Hematopoietic multipotent progenitor cell treated with erythropoietin and hydrocortisone succinate and interleukin-3 and kit ligand, for 6 days (in vitro differentiated cells): ENCODE results near the gene GPR15.

Experiments
- DNase-seq: peaks from one replicate; pipeline ENCODE4 v3.0.0-alpha.2; 2015

The GPR15 gene

GRCh38 chr3:98532275-98532637 lies 478 bp downstream of the GPR15 start:
- no peak for DNase-seq

DNA sequence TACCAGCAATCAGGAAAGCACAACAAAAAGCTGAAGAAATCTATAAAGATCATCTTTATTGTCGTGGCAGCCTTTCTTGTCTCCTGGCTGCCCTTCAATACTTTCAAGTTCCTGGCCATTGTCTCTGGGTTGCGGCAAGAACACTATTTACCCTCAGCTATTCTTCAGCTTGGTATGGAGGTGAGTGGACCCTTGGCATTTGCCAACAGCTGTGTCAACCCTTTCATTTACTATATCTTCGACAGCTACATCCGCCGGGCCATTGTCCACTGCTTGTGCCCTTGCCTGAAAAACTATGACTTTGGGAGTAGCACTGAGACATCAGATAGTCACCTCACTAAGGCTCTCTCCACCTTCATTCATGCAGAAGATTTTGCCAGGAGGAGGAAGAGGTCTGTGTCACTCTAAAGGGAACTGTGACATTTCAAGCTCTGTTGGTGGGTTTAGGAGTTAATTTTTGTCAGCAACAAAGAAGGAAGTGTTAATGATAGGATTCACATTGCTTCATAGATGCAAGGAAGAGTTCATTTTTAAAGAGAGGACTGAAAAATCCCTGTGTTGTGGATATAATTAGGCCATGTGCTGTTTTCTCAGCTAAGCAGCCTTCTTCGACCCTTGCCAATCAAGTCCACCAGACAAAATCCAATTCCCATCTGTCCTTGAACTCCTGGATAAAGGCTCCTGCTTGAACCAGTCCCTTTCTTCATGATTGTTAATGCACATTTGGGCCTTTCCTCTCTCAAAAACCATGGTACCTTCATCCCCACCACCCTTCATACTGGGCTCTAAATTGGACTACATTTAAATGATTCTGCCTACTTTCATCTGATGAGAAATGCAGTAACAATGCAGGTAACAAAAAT lies 1.2 kb downstream of the GPR15 start:
- DNase-seq = no peak

DNA sequence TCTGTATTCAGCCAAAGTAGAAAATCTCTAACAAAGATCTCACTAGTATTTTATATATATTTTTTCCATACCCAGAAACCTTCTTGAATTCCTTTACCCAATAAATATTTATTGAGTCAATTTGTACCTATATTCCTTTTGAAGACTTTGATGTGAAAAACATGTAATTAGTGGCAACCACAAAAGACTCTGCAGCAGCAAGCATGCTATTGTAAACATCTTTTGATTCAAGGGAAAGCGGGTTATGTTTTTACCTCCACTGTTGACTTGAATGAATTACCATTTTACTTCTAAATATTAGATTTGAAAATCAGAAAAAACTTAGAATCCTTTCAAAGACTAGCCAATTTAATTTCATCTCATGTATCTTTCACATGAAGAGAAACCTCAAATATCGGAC lies 2.4 kb downstream of the GPR15 start:
- no peak for DNase-seq

DNA sequence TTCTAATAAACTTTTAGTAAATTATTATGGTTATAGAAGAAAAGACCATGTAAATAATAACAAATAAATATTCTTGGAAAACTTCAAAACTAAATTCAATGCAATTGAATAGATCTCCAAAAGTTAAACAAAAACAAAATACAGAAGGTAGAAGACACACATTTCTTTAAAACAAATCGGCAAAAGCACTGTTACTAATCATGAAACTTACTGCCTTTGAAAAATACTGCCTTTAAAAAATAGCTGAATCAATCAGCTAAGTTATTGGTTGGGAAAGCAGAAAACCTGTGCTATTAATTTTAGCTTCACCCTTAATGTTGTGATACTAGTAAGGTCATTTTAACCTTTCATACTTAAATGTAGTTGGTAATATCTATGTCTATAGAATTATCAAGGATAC lies 3.0 kb downstream of the GPR15 start:
- DNase-seq = no peak

DNA sequence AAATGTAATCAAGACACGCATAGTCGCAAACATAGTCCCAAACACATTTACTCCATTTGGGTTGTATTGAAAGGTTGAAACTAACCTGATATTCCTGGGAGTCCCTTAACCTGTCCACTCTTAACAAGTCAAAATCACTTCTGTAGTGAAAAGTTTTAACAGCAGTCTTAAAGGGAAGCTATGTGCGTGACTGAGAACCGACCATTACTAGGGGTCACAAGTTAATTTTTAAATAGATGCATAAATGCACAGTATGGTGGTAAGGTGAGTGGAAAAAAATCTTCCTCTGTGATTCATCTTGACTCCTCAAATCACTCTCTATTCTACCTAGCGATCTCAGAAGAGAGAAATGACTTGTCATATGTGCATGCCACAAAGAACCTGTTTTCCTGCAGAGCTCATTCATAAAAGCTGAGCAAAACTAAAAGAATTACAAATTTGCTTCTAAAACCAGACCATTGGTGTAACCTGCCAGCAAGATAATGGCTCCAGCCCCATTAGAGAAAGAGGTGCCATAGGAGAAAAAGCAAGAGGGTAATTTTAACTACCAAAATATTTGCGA lies 4.8 kb downstream of the GPR15 start:
- DNase-seq = no peak

DNA sequence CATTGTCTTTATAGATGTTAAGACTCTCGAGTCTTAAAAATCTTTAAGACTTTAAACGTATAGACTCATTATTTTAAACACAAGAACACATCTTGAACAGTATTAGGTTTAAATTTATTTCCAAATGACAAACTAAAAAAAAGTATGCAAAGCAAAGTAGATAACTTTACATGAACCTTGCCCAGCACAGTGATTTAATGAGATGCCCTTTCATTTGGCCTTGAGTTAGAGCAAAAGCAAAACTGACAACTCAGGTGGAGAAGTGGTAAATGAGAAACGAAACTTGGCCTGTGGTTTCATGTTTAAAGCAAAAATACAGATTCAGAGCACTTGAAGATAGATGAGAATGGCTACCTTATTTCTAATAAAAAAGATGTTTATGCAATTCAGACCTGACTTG lies 8.6 kb downstream of the GPR15 start:
- no peak for DNase-seq

- no peak for DNase-seq
Observed at GRCh38 chr3:98541695-98542094, 9.9 kb downstream of the GPR15 start.

GRCh38 chr3:98542623-98543022 lies 10.8 kb downstream of the GPR15 start:
- no peak for DNase-seq

DNA sequence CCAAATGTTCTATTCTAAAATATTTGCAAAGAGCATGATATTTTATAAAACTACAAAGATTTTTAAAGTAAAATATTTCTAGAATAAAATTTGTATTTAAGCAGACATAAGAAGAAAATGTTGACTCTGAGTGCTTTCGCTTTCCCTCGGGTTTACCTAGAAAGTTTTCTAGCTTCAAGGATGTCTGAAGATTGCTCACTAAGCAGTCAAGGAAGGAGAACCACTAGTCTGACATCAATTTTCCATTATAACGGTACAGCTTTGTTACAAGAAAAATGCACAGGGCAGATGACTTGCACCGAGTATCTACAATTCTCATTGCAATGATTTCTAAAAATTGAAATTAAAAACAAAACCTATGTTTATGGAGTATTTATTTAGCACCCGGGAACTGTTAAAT lies 14.2 kb downstream of the GPR15 start:
- no peak for DNase-seq

DNA sequence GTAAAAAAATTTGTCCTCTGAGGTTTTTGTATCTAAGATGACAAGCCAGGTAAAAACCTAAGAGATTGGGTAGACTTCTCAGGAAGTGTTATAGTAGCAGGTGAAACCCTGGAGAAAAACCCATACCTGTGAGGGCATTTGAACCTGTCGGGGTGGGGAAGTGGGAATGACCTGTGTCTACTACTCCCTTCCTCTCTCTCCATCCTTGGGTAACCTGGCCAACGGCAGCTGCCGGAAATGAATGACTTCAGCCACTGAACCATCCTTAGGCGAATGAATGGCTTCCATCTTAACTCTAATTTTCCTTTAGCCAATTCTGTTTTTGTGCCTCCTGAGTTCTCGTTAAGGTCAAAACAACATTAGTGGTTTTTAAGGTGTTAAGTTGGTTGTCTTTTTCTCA lies 16.8 kb downstream of the GPR15 start:
- no peak for DNase-seq

DNA sequence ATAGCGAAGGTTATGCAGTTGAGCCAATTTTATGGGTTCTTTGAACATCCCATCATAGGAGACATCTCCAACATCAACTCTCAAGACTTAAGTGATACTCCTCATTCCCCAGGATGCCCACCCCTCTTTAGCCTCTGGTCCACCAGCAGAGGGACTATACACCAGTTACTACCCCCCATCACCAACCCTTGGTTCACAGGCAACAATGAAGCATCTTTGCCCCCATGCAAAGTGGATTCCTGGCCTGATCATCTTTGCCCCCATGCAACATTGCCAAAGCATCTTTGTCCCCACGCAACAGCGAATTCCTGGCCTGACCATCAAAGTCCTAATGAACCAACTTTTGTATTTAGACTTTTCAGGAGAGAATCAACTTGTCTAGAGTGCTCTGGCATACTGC lies 19.1 kb downstream of the GPR15 start:
- DNase-seq = no peak

GRCh38 chr3:98551236-98551635 lies 19.5 kb downstream of the GPR15 start:
- no peak for DNase-seq

DNA sequence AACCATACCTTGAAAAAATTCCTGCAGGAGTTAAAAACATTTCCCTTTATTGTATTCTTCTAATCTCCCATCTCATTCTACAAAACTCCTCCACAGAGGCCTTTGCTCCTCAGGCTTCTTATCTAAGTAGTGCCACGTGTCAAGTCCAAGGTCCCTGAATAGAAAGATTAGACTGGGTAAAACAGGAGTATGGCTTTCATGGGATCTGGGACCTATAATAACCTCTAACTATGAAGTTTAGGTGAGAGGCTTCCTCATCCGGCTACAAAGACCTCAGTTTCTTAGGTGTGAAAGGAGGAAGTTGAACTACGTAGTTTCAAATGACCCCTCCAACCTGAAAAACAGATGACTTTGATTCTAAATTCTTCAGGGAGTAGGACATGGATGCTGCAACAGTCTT lies 20.0 kb downstream of the GPR15 start:
- DNase-seq = peak; percentile 70

DNA sequence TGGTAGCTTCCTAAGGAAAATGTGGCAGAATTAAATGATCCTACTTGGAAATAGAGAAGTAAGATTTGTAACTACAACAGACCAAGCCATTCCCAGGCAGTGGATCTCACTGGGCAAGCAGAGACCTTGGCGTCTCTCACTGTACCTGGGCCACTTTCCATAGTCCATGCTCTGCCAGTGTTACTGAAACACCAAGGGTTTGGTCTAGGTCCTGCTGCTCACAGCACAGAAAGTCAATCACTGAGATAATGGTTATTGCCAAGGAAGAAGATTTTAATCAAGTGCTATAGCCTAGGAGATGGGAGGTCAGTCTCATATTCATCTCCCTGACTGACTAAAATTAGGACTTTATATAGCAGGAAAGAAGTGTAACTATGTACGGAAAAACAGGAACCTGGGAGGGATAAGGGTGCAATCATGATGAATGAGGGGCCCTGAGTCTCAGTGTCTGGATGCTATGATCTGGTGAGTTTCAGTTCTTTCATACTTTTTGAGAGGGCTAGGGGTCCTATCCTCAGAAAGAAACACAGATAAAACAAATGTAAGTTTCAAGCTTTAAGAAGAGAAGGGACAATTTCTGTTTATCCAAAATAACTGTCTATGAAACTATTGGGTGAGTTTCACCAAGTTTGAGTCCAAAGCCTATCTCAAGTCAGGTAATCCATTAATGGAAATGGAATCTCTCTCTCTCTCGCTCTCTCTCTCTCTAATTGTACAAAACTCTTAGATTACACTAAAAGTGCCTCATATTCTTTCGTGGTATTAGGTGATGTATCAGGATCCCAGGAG lies 20.6 kb downstream of the GPR15 start:
- no peak for DNase-seq

GRCh38 chr3:98553021-98553563 lies 21.3 kb downstream of the GPR15 start:
- DNase-seq = no peak

DNA sequence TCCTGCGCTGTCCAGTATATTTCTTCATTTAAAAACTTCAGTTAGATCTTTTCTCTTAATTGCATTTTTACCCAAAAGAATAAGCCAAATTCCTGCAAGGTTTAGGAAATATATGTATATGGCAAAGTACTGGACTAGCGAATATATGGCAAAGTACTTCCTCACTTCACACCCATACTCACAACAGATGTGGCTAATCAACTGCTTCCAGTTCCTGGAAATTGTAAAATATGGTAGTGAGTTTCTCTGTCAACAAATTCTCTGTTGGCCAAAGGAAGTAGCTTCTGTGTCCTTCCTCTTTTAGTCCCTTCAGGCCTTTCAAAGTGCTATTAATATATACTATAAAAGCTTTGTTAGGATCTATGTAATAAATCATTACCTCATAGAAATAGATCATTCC lies 22.0 kb downstream of the GPR15 start:
- DNase-seq = peak; percentile 61

DNA sequence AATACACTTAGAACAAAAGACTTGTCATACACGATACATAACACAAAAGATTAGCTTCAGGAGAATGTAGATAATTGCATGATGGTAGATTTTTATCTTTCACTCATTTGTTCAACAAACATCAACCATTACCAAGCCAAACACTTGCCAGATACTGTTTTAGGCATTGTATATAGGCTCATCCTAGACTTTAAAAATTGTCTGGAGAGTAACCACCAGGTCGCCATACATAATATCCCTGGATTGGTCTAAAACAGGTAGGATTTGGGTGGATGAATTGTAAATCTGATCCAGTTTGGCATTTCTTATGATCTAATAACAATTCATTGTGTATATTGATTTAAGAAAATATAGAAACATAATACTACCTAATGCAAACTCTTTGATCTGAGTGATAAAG lies 22.8 kb downstream of the GPR15 start:
- DNase-seq = no peak

- no peak for DNase-seq
Observed at GRCh38 chr3:98555025-98555379, 23.2 kb downstream of the GPR15 start.

- peak; percentile 57 for DNase-seq
Observed at GRCh38 chr3:98556164-98557130, 24.7 kb downstream of the GPR15 start.

DNA sequence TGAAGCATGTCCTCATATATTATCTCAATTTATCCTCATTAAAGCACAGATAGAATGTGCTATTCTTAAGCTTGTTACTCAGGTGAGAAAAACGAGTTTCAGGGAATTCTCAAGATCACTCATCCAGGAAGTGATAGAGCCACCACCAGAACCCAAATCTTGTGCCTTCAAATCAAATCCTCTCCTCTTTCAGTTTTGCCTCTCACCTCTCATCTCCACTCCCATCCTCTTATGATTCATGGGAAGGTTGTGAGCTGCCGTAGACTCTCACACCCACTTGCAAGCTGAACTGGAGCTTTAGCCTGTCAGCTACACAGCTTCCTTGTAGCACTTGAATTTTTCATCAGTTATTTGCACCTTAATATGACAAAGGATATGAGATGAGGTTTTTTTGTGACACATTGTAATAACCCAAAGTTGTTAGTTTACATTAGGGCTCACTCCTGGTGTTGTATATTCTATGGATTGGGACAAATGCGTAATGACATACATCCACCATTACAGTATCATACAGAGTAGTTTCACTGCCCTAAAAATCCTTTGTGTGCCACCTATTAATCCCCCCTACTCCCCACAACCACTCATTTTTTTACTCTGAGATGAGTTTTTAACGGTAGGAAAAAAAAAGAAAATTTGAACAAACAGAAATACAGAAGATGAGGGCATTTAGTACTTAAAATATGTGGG lies 25.7 kb downstream of the GPR15 start:
- no peak for DNase-seq

DNA sequence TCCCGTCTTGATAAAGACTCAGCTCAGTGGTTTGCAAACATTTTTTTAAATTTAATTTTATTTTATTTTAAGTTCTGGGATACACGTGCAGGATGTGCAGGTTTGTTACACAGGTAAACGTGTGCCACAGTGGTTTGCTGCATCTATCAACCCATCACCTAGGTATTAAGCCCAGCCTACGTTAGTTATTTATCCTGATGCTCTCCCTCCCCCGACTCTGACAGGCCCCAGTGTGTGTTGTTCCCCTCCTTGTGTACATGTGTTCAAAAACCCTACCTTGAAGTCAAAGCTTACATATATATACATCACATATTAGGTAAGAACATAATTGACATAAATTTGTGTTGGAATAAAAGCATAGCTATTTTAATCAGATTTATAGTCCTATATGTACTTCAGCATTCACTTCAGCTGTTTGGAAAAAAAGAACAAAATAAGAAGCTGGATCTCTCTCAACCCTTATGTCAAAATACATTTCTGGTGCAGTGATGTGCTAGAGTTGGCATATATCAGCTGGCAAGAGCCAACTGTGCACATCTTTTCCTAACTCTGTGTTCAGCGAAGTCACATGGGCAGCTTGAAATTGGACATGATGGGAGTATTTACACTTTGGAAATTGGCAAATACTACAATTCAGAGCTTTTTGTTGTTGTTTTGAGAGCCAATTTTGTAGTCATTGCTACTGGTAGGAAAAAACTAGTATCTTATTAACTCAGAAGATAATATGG lies 26.5 kb downstream of the GPR15 start:
- no peak for DNase-seq
